Measurements from ENCODE around the gene ACOXL. TPM values are rescaled to one million over a fixed set of nuclear protein-coding genes. Genes with fewer than 3 reads are reported as not detected.

Gene ACOXL
- total RNA-seq, 5 donors from 2014 or later (not counting 1 experiment from before 2014, with no cell fraction given) = 0.10 TPM; not detected in 4

- Histone ChIP-seq H3K4me1 (ENCODE audit: control insufficient read depth in 1 of 2, extremely low read depth in 1 of 2, insufficient read depth in 2 of 2, low read length in 2 of 2) (peaks cover 27 to 53% of the 10 kb centered on the region in 2 experiments), H3K27me3 (replicated peaks in 1 of 2; ENCODE audit: control insufficient read depth in 2 of 2, extremely low read depth in 1 of 2, insufficient read depth in 2 of 2, low read length in 1 of 2) (no peaks in the 10 kb centered on the region), H3K36me3 (ENCODE audit: control insufficient read depth in 2 of 2, extremely low read depth in 1 of 2, insufficient read depth in 1 of 2, low read length in 1 of 2) (peaks cover 9 to 14% of the 10 kb centered on the region in 2 donors), H3K9me3 (no peaks in the 10 kb centered on the region), H3K27ac (ENCODE audit: low read length) (no peak overlapping the region), H3K4me3 (ENCODE audit: control insufficient read depth in 1 of 2, extremely low read depth in 1 of 2, low read length in 1 of 2) (no peak overlapping the region)
- H3K4me3 Mint-ChIP-seq = no peak overlapping the region
- ChIA-PET CTCF (no interaction called here), POLR2A (no interaction called here)
- WGBS (ENCODE audit: insufficient coverage) = 79% methylated on average over 3 of the region's 5 CpGs
- H3K27me3 Mint-ChIP-seq = no peaks in the 10 kb centered on the region
- no peak for ATAC-seq (replicated peaks in 1 of 4)
- peaks cover 40% of the 10 kb centered on the region for H3K36me3 Mint-ChIP-seq
- H3K9me3 Mint-ChIP-seq = no peaks in the 10 kb centered on the region
- H3K27ac Mint-ChIP-seq = no peak overlapping the region
- H3K4me1 Mint-ChIP-seq = peaks cover 58 to 62% (median 60%) of the 10 kb centered on the region in 3 donors
- no peak for DNase-seq
These were observed 427.3 kb downstream of the ACOXL start for GRCh38 chr2:111159641-111160040.

DNA sequence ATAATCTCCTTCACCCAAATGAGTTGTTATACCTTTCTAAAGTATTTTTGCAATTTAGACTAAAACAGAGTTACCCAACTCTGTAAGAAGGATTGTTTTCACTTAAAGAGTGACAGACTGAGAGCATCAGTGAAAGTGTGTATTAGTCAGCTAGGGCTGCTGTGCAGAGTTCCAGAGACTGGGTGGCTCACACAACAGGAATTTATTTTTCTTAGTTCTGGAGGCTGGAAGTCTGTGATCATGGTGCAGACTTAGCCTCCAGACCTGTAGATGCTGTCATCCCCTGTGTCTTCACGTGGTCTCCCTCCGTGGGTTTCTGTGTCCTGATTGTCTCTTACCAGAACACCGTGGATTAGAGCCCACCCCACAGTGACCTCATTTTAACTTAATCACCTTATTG lies 428.4 kb downstream of the ACOXL start:
- peaks cover 50 to 52% (median 51%) of the 10 kb centered on the region in 3 donors for H3K4me1 Mint-ChIP-seq
- no CpG with 5 or more reads among the region's 3 CpGs for WGBS (ENCODE audit: insufficient coverage)
- no peak overlapping the region for H3K27ac Mint-ChIP-seq
- Histone ChIP-seq H3K4me1 (ENCODE audit: control insufficient read depth in 1 of 2, extremely low read depth in 1 of 2, insufficient read depth in 2 of 2, low read length in 2 of 2) (peaks cover 27 to 42% of the 10 kb centered on the region in 2 experiments), H3K27me3 (replicated peaks in 1 of 2; ENCODE audit: control insufficient read depth in 2 of 2, extremely low read depth in 1 of 2, insufficient read depth in 2 of 2, low read length in 1 of 2) (no peaks in the 10 kb centered on the region), H3K9me3 (no peaks in the 10 kb centered on the region), H3K27ac (ENCODE audit: low read length) (no peak overlapping the region), H3K36me3 (ENCODE audit: control insufficient read depth in 2 of 2, extremely low read depth in 1 of 2, insufficient read depth in 1 of 2, low read length in 1 of 2) (peaks cover 9 to 15% of the 10 kb centered on the region in 2 donors), H3K4me3 (ENCODE audit: control insufficient read depth in 1 of 2, extremely low read depth in 1 of 2, low read length in 1 of 2) (no peak overlapping the region)
- H3K36me3 Mint-ChIP-seq = peaks cover 46% of the 10 kb centered on the region
- CTCF ChIA-PET = no interaction called here
- DNase-seq = no peak
- no peak for ATAC-seq (replicated peaks in 1 of 4)
- H3K4me3 Mint-ChIP-seq = no peak overlapping the region
- no peaks in the 10 kb centered on the region for H3K27me3 Mint-ChIP-seq
- H3K9me3 Mint-ChIP-seq = no peaks in the 10 kb centered on the region
- POLR2A ChIA-PET = no interaction called here

DNA sequence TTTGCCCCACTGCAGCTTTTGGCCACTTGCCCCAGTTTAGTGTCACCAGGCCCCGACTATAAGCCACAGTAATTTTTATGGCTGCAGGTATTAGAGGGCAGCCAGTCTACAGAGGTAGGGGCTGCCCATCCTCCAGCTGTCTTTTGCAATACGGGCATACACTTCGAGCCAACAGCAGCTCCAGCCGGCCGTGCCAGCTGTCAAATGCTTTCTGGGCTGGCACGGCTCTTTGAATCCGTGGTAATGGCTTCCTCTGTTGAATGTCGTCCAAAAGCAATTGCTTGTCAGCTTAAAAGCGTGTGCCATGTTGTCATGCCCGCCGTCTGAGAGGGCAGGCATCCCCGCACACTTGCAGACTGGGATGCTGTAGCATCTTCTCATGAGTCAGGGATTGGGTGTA lies 429.6 kb downstream of the ACOXL start:
- Mint-ChIP-seq H3K4me3 (no peak overlapping the region), H3K27me3 (no peaks in the 10 kb centered on the region), H3K36me3 (peaks cover 42% of the 10 kb centered on the region), H3K4me1 (peaks cover 38 to 41% (median 38%) of the 10 kb centered on the region in 3 donors), H3K27ac (no peak overlapping the region), H3K9me3 (no peaks in the 10 kb centered on the region)
- Histone ChIP-seq H3K27me3 (replicated peaks in 1 of 2; ENCODE audit: control insufficient read depth in 2 of 2, extremely low read depth in 1 of 2, insufficient read depth in 2 of 2, low read length in 1 of 2) (no peaks in the 10 kb centered on the region), H3K9me3 (no peaks in the 10 kb centered on the region), H3K36me3 (ENCODE audit: control insufficient read depth in 2 of 2, extremely low read depth in 1 of 2, insufficient read depth in 1 of 2, low read length in 1 of 2) (peaks cover 9 to 20% of the 10 kb centered on the region in 2 donors), H3K27ac (ENCODE audit: low read length) (no peak overlapping the region), H3K4me1 (ENCODE audit: control insufficient read depth in 1 of 2, extremely low read depth in 1 of 2, insufficient read depth in 2 of 2, low read length in 2 of 2) (peaks cover 25 to 30% of the 10 kb centered on the region in 2 experiments), H3K4me3 (ENCODE audit: control insufficient read depth in 1 of 2, extremely low read depth in 1 of 2, low read length in 1 of 2) (no peak overlapping the region)
- POLR2A ChIA-PET = no interaction called here
- 89% methylated on average over 9 of the region's 12 CpGs for WGBS (ENCODE audit: insufficient coverage)
- CTCF ChIA-PET = no interaction called here
- no peak for ATAC-seq (replicated peaks in 1 of 4)
- DNase-seq = no peak

GRCh38 chr2:111162718-111163331 lies 430.5 kb downstream of the ACOXL start:
- Mint-ChIP-seq H3K4me3 (peak overlapping the region in 1 of 3 donors; percentile 30), H3K4me1 (peaks cover 30 to 40% (median 38%) of the 10 kb centered on the region in 3 donors), H3K27me3 (no peaks in the 10 kb centered on the region), H3K36me3 (peaks cover 42% of the 10 kb centered on the region), H3K9me3 (no peaks in the 10 kb centered on the region), H3K27ac (peak overlapping the region in 1 of 2 donors; percentile 45)
- CTCF ChIA-PET = interaction anchor here (0.5 to 0.7 kb wide), 3 partner anchors 102 to 1579 kb away, joined by 3 to 16 read pairs (median 6); no protein-coding TSS in a partner anchor
- Histone ChIP-seq H3K9me3 (no peaks in the 10 kb centered on the region), H3K4me3 (ENCODE audit: control insufficient read depth in 1 of 2, extremely low read depth in 1 of 2, low read length in 1 of 2) (no peak overlapping the region), H3K4me1 (ENCODE audit: control insufficient read depth in 1 of 2, extremely low read depth in 1 of 2, insufficient read depth in 2 of 2, low read length in 2 of 2) (peaks cover 24% of the 10 kb centered on the region in 2 experiments), H3K36me3 (ENCODE audit: control insufficient read depth in 2 of 2, extremely low read depth in 1 of 2, insufficient read depth in 1 of 2, low read length in 1 of 2) (peaks cover 9 to 20% of the 10 kb centered on the region in 2 donors), H3K27ac (ENCODE audit: low read length) (no peak overlapping the region), H3K27me3 (replicated peaks in 1 of 2; ENCODE audit: control insufficient read depth in 2 of 2, extremely low read depth in 1 of 2, insufficient read depth in 2 of 2, low read length in 1 of 2) (no peaks in the 10 kb centered on the region)
- DNase-seq = peak in 1 of 35 experiments; percentile 12
- peak in 1 of 4 experiments; percentile 57 for ATAC-seq (replicated peaks in 1 of 4)
- POLR2A ChIA-PET = no interaction called here
- whole genome bisulfite sequencing (ENCODE audit: insufficient coverage) = 20% methylated on average over 4 of the region's 12 CpGs

- Histone ChIP-seq H3K27ac (ENCODE audit: low read length) (no peak overlapping the region), H3K4me1 (ENCODE audit: control insufficient read depth in 1 of 2, extremely low read depth in 1 of 2, insufficient read depth in 2 of 2, low read length in 2 of 2) (peaks cover 21 to 22% of the 10 kb centered on the region in 2 experiments), H3K9me3 (no peaks in the 10 kb centered on the region), H3K27me3 (replicated peaks in 1 of 2; ENCODE audit: control insufficient read depth in 2 of 2, extremely low read depth in 1 of 2, insufficient read depth in 2 of 2, low read length in 1 of 2) (no peaks in the 10 kb centered on the region), H3K36me3 (ENCODE audit: control insufficient read depth in 2 of 2, extremely low read depth in 1 of 2, insufficient read depth in 1 of 2, low read length in 1 of 2) (peaks cover 9 to 20% of the 10 kb centered on the region in 2 donors), H3K4me3 (ENCODE audit: control insufficient read depth in 1 of 2, extremely low read depth in 1 of 2, low read length in 1 of 2) (no peak overlapping the region)
- H3K27ac Mint-ChIP-seq = no peak overlapping the region
- peaks cover 26 to 45% (median 44%) of the 10 kb centered on the region in 3 donors for H3K4me1 Mint-ChIP-seq
- no peaks in the 10 kb centered on the region for H3K9me3 Mint-ChIP-seq
- WGBS (ENCODE audit: insufficient coverage) = 100% methylated on average over 7 of the region's 12 CpGs
- CTCF ChIA-PET = interaction anchor here in 1 of 2 donors (0.6 kb wide), 1 partner anchor 331 kb away, joined by 6 read pairs; no protein-coding TSS in a partner anchor
- DNase-seq (no peak), ATAC-seq (replicated peaks in 1 of 4) (no peak)
- peaks cover 42% of the 10 kb centered on the region for H3K36me3 Mint-ChIP-seq
- no peaks in the 10 kb centered on the region for H3K27me3 Mint-ChIP-seq
- H3K4me3 Mint-ChIP-seq = no peak overlapping the region
- POLR2A ChIA-PET = interaction anchor here in 1 of 2 donors (0.6 kb wide), 1 partner anchor 23 kb away, joined by 4 read pairs; no protein-coding TSS in a partner anchor
These were observed 431.7 kb downstream of the ACOXL start for GRCh38 chr2:111164078-111164477.

DNA sequence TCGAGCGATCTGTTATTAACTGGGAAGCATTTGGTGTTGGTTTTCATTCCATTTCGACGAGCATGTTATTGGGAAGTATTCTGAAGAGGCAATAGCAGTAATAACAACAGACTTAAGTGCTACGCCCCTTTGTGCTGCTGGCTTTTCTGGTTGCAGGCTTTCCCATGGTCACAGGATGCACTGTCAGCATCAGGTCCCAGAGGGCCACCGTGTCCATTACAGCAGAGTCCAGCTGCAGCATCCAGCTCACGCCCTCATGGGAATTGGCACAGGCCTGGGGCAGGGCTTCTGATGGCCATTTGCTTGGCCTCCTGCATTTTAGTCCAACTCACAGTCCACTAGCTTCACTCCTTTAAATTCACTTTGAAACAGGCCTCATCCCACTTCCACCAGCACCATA lies 432.7 kb downstream of the ACOXL start:
- peaks cover 18 to 20% of the 10 kb centered on the region in 2 experiments for H3K4me1 ChIP-seq (ENCODE audit: control insufficient read depth in 1 of 2, extremely low read depth in 1 of 2, insufficient read depth in 2 of 2, low read length in 2 of 2)
- H3K27me3 ChIP-seq (replicated peaks in 1 of 2; ENCODE audit: control insufficient read depth in 2 of 2, extremely low read depth in 1 of 2, insufficient read depth in 2 of 2, low read length in 1 of 2) = no peaks in the 10 kb centered on the region
- Mint-ChIP-seq H3K36me3 (peaks cover 40% of the 10 kb centered on the region), H3K27me3 (no peaks in the 10 kb centered on the region), H3K4me3 (no peak overlapping the region), H3K4me1 (peaks cover 20 to 43% (median 42%) of the 10 kb centered on the region in 3 donors), H3K27ac (no peak overlapping the region), H3K9me3 (no peaks in the 10 kb centered on the region)
- ATAC-seq (replicated peaks in 1 of 4) = no peak
- peaks cover 9 to 20% of the 10 kb centered on the region in 2 donors for H3K36me3 ChIP-seq (ENCODE audit: control insufficient read depth in 2 of 2, extremely low read depth in 1 of 2, insufficient read depth in 1 of 2, low read length in 1 of 2)
- ChIA-PET POLR2A (no interaction called here), CTCF (no interaction called here)
- no peak for DNase-seq
- no peak overlapping the region for H3K27ac ChIP-seq (ENCODE audit: low read length)
- 97% methylated on average over 7 of the region's 7 CpGs for WGBS (ENCODE audit: insufficient coverage)
- no peaks in the 10 kb centered on the region for H3K9me3 ChIP-seq
- H3K4me3 ChIP-seq (ENCODE audit: control insufficient read depth in 1 of 2, extremely low read depth in 1 of 2, low read length in 1 of 2) = no peak overlapping the region
